HG03354 (cell line): Measurements from ENCODE around the gene HCN2.

ENCODE experiments used
- ATAC-seq: cut with Tn5 transposase; IDR thresholded peaks from one replicate; pipeline ENCODE4 v1.9.1; 2021; ENCODE audit warnings: mild to moderate bottlenecking; ENCODE audit not compliant: unreplicated experiment, poor library complexity, severe bottlenecking

Gene HCN2

GRCh38 chr19:648904-649801 is 59.5 kb downstream of the HCN2 start:
- no peak for ATAC-seq

GRCh38 chr19:650121-650520 is 60.4 kb downstream of the HCN2 start:
- ATAC-seq = no peak

- ATAC-seq = no peak
These were observed 61.6 kb downstream of the HCN2 start for GRCh38 chr19:651114-651818.

GRCh38 chr19:651991-652390 is 62.3 kb downstream of the HCN2 start:
- ATAC-seq = no peak

- no peak for ATAC-seq
These were observed 63.0 kb downstream of the HCN2 start for GRCh38 chr19:652467-653389.

- ATAC-seq = no peak
These were observed 63.7 kb downstream of the HCN2 start for GRCh38 chr19:653425-653824.

- no peak for ATAC-seq
These were observed 66.0 kb downstream of the HCN2 start for GRCh38 chr19:655691-656090.

- ATAC-seq = no peak
These were observed 67.3 kb downstream of the HCN2 start for GRCh38 chr19:656751-657559.

- no peak for ATAC-seq
These were observed 67.9 kb downstream of the HCN2 start for GRCh38 chr19:657611-658010.

- ATAC-seq = no peak
These were observed 68.6 kb downstream of the HCN2 start for GRCh38 chr19:658059-658839.

- no peak for ATAC-seq
These were observed 69.5 kb downstream of the HCN2 start for GRCh38 chr19:658916-659839.

- ATAC-seq = no peak
These were observed 71.2 kb downstream of the HCN2 start for GRCh38 chr19:660793-661426.

GRCh38 chr19:661427-662196 is 71.9 kb downstream of the HCN2 start:
- no peak for ATAC-seq

- peak; percentile 20 for ATAC-seq
These were observed 72.7 kb downstream of the HCN2 start for GRCh38 chr19:662207-662961.

GRCh38 chr19:662962-663681 is 73.4 kb downstream of the HCN2 start, which contains the start of gene RNF126:
Gene RNF126 (minus strand): TSS chr19:663214. CDS start chr19:663121, 93 bp downstream.
- peak; percentile 64 for ATAC-seq
